Brain microvascular endothelial cell (primary cell): ENCODE measurements around the gene CMTM2.
"Not testable (repeated sequence)": the region's sequence is repeated elsewhere in the genome, so short reads cannot be mapped to it uniquely, and the experiment has no call there.

Source experiments
- DNase-seq: peaks from one replicate; pipeline ENCODE4 v3.0.0-alpha.2; 2020
- H3K27ac ChIP-seq: fragments of 250-450 bp; sonication (Bioruptor Pico); 2 replicates; pipeline ENCODE4 v1.5.1; 2020; ENCODE audit warnings: mild to moderate bottlenecking, moderate library complexity
- H3K27me3 ChIP-seq: fragments of 250-450 bp; sonication (Bioruptor Pico); replicated peaks from 2 replicates; pipeline ENCODE4 v1.5.1; 2020; ENCODE audit warnings: mild to moderate bottlenecking
- H3K36me3 ChIP-seq: fragments of 250-450 bp; sonication (Bioruptor Pico); replicated peaks from 2 replicates; pipeline ENCODE4 v1.5.1; 2020; ENCODE audit warnings: mild to moderate bottlenecking
- H3K4me3 ChIP-seq: 2 replicates; pipeline ENCODE4 v1.5.1; 2011; ENCODE audit warnings: low read depth, mild to moderate bottlenecking, control low read depth, low read length, moderate library complexity
- CTCF ChIP-seq: IDR thresholded peaks from 2 replicates; pipeline ENCODE4 v1.5.1; 2011; ENCODE audit warnings: low read depth, mild to moderate bottlenecking, moderate library complexity, low read length, control low read depth, inconsistent platforms; ENCODE audit errors: missing control alignments
- in situ Hi-C: cut with HindIII; loops from 2 replicates; pipeline ENCODE4 v1.10.0; 2017; ENCODE audit warnings: low sequenced_read_pairs, low pct_ligation_motif_present

The CMTM2 gene

GRCh38 chr16:66591018-66591417 lies 11.8 kb downstream of the CMTM2 start:
- Histone ChIP-seq H3K27me3 (no peaks in the 10 kb centered on the region), H3K4me3 (no peak overlapping the region), H3K27ac (no peak overlapping the region), H3K36me3 (no peaks in the 10 kb centered on the region)
- in situ Hi-C loops, result no loop called here
- no peak for DNase-seq
- no peak for TF ChIP-seq CTCF

DNA sequence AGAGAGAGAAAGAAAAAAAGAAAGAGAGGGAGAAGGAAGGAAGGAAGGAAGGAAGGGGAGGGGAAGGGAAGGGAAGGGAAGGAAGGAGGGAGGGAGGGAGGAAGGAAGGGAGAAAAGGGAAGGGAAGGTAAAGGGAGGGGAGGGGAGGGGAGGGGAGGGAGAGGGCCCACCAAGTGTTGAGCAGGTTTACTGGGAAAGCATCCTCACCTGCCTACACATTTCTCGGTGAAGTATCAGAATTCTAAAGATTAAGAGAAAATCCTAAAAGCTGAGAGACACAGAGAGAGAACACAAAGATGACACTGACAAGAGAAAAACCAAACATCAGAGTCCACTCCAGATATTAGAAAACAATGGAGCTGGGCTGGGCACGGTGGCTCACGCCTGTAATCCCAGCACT lies 13.0 kb downstream of the CMTM2 start:
- H3K36me3 ChIP-seq, result no peaks in the 10 kb centered on the region
- in situ Hi-C loops, result no loop called here
- TF ChIP-seq CTCF, result no peak
- no peak overlapping the region for H3K4me3 ChIP-seq
- H3K27me3 ChIP-seq, result no peaks in the 10 kb centered on the region
- no peak overlapping the region for H3K27ac ChIP-seq
- no peak for DNase-seq

GRCh38 chr16:66592814-66593213 lies 13.6 kb downstream of the CMTM2 start:
- in situ Hi-C loops, result no loop called here
- no peak overlapping the region for H3K27ac ChIP-seq
- no peak overlapping the region for H3K4me3 ChIP-seq
- TF ChIP-seq CTCF, result no peak
- no peaks in the 10 kb centered on the region for H3K36me3 ChIP-seq
- DNase-seq, result no peak
- H3K27me3 ChIP-seq, result no peaks in the 10 kb centered on the region

DNA sequence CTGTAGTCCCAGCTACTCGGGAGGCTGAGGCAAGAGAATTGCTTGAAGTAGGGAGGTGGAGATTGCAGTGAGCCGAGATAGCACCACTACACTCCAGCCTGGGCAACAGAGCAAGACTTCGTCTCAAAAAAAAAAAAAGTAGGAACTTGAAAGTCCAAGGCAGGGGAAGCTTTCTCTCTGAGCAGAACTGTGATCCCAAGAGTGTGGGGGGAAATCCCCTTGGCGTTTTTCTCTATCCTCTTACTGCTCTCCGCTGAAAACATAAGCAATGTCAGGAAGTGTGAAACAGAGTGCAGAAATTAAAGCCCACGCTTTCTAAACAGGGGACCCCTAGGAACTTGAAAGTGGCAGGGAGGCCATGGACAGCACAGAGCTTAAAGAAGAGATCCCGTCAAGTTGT lies 15.5 kb downstream of the CMTM2 start:
- H3K4me3 ChIP-seq, result no peak overlapping the region
- in situ Hi-C loops, result no loop called here
- H3K27me3 ChIP-seq, result no peaks in the 10 kb centered on the region
- H3K36me3 ChIP-seq, result no peaks in the 10 kb centered on the region
- no peak for DNase-seq
- no peak overlapping the region for H3K27ac ChIP-seq
- no peak for TF ChIP-seq CTCF

- H3K27ac ChIP-seq, H3K4me3 ChIP-seq, DNase-seq, H3K27me3 ChIP-seq, in situ Hi-C loops, H3K36me3 ChIP-seq: not testable (repeated sequence)
Observed at GRCh38 chr16:66596559-66596958, 17.3 kb downstream of the CMTM2 start.

GRCh38 chr16:66596986-66597848 lies 18.0 kb downstream of the CMTM2 start:
- TF ChIP-seq CTCF, result no peak
- H3K4me3 ChIP-seq, result no peak overlapping the region
- in situ Hi-C loops, result no loop called here
- H3K36me3 ChIP-seq, result no peaks in the 10 kb centered on the region
- H3K27me3 ChIP-seq, result no peaks in the 10 kb centered on the region
- no peak for DNase-seq
- no peak overlapping the region for H3K27ac ChIP-seq
